ENCODE measurements around the gene HOXB5. TPM values are rescaled to one million over a fixed set of nuclear protein-coding genes. Genes with fewer than 3 reads are reported as not detected.

Gene HOXB5
- total RNA-seq, 4 donors from 2014 or later, result 0.27 to 2.7 (median 1.4) TPM

DNA sequence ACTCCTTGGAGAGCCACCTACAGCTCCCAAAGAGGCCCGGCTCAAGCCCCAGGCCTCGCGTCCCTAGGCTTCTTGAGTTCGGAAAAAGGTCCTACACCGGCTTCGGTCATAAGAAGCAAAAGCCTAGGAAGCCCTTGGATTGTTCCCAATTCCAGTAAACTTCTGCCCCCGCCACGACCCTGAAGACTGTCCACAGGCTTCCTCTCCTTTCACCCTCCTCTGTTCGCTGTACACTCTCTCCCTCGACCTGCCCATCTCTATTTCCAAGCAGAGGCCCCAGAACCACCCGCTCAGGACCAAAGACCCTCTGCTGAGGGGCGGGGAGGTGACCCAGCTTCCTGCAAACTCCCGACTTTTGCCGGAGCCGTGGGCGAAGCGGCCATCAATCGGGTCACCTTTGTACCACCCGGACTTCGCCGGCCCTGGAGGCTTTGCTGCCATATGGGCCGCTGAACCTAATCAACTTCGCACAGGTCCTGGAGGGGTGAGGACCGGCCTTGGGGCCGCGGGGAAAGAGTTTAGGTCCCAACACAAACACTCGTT is 51.4 kb downstream of the HOXB5 start:
- WGBS, 2 donors (ENCODE audit: low coverage in 1 of 2), result 7% methylated on average over 6 to 13 of the region's 27 CpGs
- ATAC-seq, result no peak
- peaks cover 0 to 5% of the 10 kb centered on the region in 2 donors for H3K36me3 ChIP-seq
- TF ChIP-seq EP300 (IDR thresholded peaks at IDR 0.05), result no peak
- TF ChIP-seq, protein P1, sequence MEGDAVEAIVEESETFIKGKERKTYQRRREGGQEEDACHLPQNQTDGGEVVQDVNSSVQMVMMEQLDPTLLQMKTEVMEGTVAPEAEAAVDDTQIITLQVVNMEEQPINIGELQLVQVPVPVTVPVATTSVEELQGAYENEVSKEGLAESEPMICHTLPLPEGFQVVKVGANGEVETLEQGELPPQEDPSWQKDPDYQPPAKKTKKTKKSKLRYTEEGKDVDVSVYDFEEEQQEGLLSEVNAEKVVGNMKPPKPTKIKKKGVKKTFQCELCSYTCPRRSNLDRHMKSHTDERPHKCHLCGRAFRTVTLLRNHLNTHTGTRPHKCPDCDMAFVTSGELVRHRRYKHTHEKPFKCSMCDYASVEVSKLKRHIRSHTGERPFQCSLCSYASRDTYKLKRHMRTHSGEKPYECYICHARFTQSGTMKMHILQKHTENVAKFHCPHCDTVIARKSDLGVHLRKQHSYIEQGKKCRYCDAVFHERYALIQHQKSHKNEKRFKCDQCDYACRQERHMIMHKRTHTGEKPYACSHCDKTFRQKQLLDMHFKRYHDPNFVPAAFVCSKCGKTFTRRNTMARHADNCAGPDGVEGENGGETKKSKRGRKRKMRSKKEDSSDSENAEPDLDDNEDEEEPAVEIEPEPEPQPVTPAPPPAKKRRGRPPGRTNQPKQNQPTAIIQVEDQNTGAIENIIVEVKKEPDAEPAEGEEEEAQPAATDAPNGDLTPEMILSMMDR (IDR thresholded peaks at IDR 0.05), result no peak
- TF ChIP-seq POLR2AphosphoS5 (IDR thresholded peaks at IDR 0.05), result no peak
- TF ChIP-seq POLR2A (IDR thresholded peaks at IDR 0.05), result no peak
- no peaks in the 10 kb centered on the region for H3K27me3 ChIP-seq
- H3K9me3 ChIP-seq, result no peaks in the 10 kb centered on the region
- peak overlapping the region; percentile 73 to 81 for H3K4me3 ChIP-seq
- H3K4me1 ChIP-seq, result peaks cover 8 to 45% (median 32%) of the 10 kb centered on the region in 3 donors
- peak overlapping the region; percentile 90 to 98 (median 96) for H3K27ac ChIP-seq

DNA sequence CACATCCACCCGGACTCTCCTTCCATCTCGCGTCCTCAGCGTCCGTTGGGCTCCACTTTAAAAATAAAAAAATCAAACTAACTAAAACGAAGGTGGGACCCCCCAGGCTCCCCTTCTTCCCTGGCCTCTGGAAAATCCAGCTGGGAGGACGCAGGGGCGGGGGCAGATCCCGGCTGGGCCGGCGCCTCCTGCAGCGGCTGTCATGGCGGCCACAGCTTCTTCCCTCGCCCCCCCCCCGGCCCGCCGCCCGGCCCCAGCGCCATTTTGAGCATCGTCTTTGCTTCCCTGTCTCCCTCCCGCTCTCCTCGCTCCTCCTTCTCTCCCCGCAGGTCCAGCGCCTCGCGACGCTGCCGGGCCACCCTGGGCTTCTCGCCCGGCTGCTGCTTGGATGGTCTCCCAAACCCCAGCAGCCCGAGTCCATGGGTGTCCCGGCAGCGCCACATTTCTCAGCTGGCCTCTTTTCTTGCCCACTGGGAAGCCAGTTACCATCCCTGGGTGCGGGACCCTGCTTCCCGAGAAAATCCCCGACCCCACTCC is 51.9 kb downstream of the HOXB5 start:
- Histone ChIP-seq H3K27ac (peak overlapping the region; percentile 90 to 98 (median 96)), H3K36me3 (peaks cover 0 to 5% of the 10 kb centered on the region in 2 donors), H3K4me3 (peak overlapping the region; percentile 73 to 81), H3K27me3 (no peaks in the 10 kb centered on the region), H3K4me1 (peaks cover 8 to 40% (median 27%) of the 10 kb centered on the region in 3 donors), H3K9me3 (no peaks in the 10 kb centered on the region)
- TF ChIP-seq POLR2AphosphoS5 (IDR thresholded peaks at IDR 0.05), result peak; percentile 70
- TF ChIP-seq, protein P1 (IDR thresholded peaks at IDR 0.05), result no peak
- peak; percentile 49 to 62 for TF ChIP-seq POLR2A (IDR thresholded peaks at IDR 0.05)
- ATAC-seq, result peak; percentile 75
- WGBS, 2 donors (ENCODE audit: low coverage in 1 of 2), result 0% methylated on average over 10 to 25 of the region's 36 CpGs

Small RNA genes lying within 50 kb of the gene (small RNA-seq; reads per million reads assigned to genes)
- gene MIR196A1, result 0 to 0.27 (median 0) reads per million in 4 donors

Other genes with a start within 250 kb of the HOXB5 start
- gene SKAP1, start 163.6 kb downstream of the HOXB5 start, total RNA-seq, result 10 to 100 TPM in 1 of 4 donors, 1 to 10 TPM in 2, not detected in 1; 1.1 to 12.1 (median 1.8) TPM
- gene HOXB1, start 62.8 kb downstream of the HOXB5 start, total RNA-seq, result not detected
- gene HOXB2, start 48.7 kb downstream of the HOXB5 start, total RNA-seq, result 10 to 100 TPM; 28.7 to 65.2 (median 38.8) TPM
- gene HOXB4, start 15.4 kb downstream of the HOXB5 start, total RNA-seq, result 10 to 100 TPM in 1 of 4 donors, 1 to 10 TPM in 3; 3.0 to 12.9 (median 6.9) TPM
- 10 to 100 TPM; 11.4 to 48.7 (median 24.2) TPM for gene HOXB3, start 3.5 kb downstream of the HOXB5 start, total RNA-seq
- 10 to 100 TPM in 1 of 4 donors, 1 to 10 TPM in 3; 4.9 to 40.1 (median 5.1) TPM for gene HOXB6, start 11.2 kb upstream of the HOXB5 start, total RNA-seq
- gene HOXB7, start 17.2 kb upstream of the HOXB5 start, total RNA-seq, result 1 to 10 TPM in 3 of 4 donors, under 1 TPM in 1; 0.78 to 8.9 (median 3.0) TPM
- gene HOXB8, start 21.5 kb upstream of the HOXB5 start, total RNA-seq, result 1 to 10 TPM in 1 of 4 donors, under 1 TPM in 1, not detected in 2; 0.27 to 3.9 TPM
- not detected for gene HOXB9, start 32.6 kb upstream of the HOXB5 start, total RNA-seq
- gene PRAC1, start 128.7 kb upstream of the HOXB5 start, total RNA-seq, result not detected
- not detected for gene PRAC2, start 129.4 kb upstream of the HOXB5 start, total RNA-seq
- gene HOXB13, start 135.0 kb upstream of the HOXB5 start, total RNA-seq, result not detected
- not detected for gene TTLL6, start 223.4 kb upstream of the HOXB5 start, total RNA-seq
- gene CALCOCO2, start 237.3 kb upstream of the HOXB5 start, total RNA-seq, result 100 to 1,000 TPM; 177 to 244 (median 227) TPM

All from gastroesophageal sphincter (tissue), 4 donors.